Activated CD4-positive, alpha-beta T cell treated with anti-CD3 and anti-CD28 coated beads, Interleukin-2, amount 10 ng/mL, durations not matched to agents 7 days and 5 days (primary cell): ENCODE results near the gene TBATA. TPM values are rescaled to one million over a fixed set of nuclear protein-coding genes. Genes with fewer than 3 reads are reported as not detected.

ENCODE experiments used
- CTCF ChIA-PET: fragments of 350-600 bp; sonication (Branson Sonifier 250); formaldehyde crosslinking; loops from one replicate; lab custom pipeline; 2021; ENCODE audit warnings: antibody characterized with exemption; lab: Charles Lee
- POLR2A ChIA-PET: fragments of 350-600 bp; sonication (Branson Sonifier 250); formaldehyde crosslinking; loops from one replicate; lab custom pipeline; 2021; ENCODE audit warnings: antibody characterized with exemption; lab: Charles Lee
- DNase-seq: peaks from one replicate; pipeline ENCODE4 v3.0.0-alpha.2; 2020
- H3K27ac Mint-ChIP-seq: one replicate; pipeline ENCODE4 v1.8.0; 2021; ENCODE audit warnings: mild to moderate bottlenecking, moderate library complexity, mixed read lengths
- H3K27me3 Mint-ChIP-seq: one replicate; pipeline ENCODE4 v1.8.0; 2021; ENCODE audit warnings: mixed read lengths
- H3K36me3 Mint-ChIP-seq: one replicate; pipeline ENCODE4 v1.8.0; 2021; ENCODE audit warnings: low read depth, mixed read lengths
- H3K4me1 Mint-ChIP-seq: one replicate; pipeline ENCODE4 v1.8.0; 2021; ENCODE audit warnings: mixed read lengths
- H3K4me3 Mint-ChIP-seq: one replicate; pipeline ENCODE4 v1.8.0; 2021; ENCODE audit warnings: mild to moderate bottlenecking, moderate library complexity, mixed read lengths
- H3K9me3 Mint-ChIP-seq: one replicate; pipeline ENCODE4 v1.8.0; 2021; ENCODE audit warnings: mixed read lengths
- total RNA-seq, 2 experiments: library from RNA; stranded (reverse); gene quantifications; one replicate each; pipeline ENCODE4 v1.2.3, GENCODE V29; 2021

TBATA gene
- total RNA-seq, 2 experiments from 2014 or later: not detected

DNA sequence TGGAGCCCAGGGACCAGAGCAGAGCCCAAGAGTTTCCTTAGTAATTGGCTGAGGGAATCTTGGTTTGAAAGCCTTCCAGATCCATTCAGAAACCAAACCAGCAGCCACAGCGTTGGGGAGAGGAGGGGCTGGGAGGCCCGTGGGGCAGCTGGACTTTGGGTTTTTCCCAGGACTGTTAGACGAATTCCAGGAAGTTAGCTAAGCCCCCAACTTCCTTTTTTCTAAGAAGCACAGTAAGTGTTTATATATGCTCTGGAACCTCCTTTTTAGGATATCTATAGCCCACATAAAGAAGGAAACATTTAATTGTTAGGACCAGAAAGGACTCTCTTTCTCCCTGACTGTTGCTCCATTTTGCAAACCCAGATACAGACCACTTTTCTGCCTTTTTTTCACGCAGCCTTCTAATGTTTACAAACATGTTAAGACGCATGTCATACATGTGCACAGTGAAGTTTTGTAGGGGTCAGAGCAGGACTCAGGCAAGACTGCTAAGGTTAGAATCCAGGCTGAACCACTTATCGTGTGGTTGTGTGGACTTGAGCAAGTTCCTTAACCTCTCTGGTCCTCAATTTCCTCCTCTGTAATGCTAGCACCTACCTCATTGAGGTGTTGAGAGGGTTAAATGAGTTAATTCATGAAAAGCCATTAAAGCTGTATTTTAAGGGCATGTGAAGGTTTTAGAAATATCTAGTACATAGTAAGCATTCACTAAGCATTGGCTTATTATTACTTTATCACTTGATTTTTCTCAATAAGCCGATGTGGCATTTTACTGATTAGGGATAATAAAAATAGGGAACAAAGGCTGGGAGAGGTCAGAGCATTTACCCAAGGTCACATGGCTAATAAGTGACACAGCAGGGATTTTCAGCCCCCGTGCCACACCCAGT is 42.4 kb downstream of the TBATA start:
- no peak for DNase-seq
- Mint-ChIP-seq H3K4me1 (peaks cover 13% of the 10 kb centered on the region), H3K36me3 (no peaks in the 10 kb centered on the region), H3K4me3 (no peak overlapping the region), H3K9me3 (no peaks in the 10 kb centered on the region), H3K27ac (peak overlapping the region; percentile 55), H3K27me3 (no peaks in the 10 kb centered on the region)
- ChIA-PET POLR2A (no interaction called here), CTCF (interaction anchor here (0.5 to 1.6 kb wide), 6 partner anchors 10 to 1061 kb away, joined by 3 to 4 read pairs (median 3); no protein-coding TSS in a partner anchor)

DNA sequence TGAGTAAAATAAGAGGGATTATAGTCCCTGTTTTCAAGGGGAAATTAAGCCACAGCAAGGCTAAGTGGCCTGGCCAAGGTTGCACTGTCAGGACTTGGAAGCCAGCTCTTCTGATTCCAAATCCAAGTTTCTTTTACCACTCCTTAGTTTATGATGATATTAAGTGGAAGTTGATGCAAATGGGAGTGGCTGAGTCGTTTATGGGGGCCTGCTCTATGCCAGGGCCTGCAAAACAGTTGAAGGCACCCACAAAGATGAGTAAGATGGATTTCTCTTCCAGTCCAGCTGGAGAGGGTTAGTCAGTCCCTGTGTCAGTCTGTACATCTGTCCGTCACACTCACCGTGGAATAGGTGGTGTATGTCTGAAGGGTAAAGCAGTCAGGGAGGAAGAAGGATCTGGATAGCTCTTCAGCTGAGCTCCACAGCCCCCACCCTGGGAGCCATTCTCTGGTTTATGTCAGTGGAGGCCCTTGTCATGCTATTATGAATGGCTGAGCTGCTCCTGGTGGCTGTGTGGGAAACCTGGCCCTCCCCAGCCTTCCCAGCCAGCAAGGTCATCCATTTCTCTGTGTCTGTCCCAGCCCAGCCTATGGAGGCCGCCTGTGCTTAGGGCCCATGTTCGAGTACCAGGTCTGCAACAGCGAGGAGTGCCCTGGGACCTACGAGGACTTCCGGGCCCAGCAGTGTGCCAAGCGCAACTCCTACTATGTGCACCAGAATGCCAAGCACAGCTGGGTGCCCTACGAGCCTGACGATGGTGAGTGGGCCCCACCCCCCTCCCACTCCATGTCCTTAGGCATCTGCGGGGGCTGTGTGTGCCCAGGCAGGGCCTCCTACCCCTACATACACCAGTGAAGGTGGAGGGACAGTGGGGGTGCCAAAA is 44.5 kb downstream of the TBATA start:
- Mint-ChIP-seq H3K9me3 (no peaks in the 10 kb centered on the region), H3K27me3 (no peaks in the 10 kb centered on the region), H3K4me1 (peaks cover 13% of the 10 kb centered on the region), H3K27ac (no peak overlapping the region), H3K4me3 (no peak overlapping the region), H3K36me3 (no peaks in the 10 kb centered on the region)
- ChIA-PET CTCF (interaction anchor here (0.6 to 1.6 kb wide), 3 partner anchors 12 to 362 kb away, joined by 3 to 4 read pairs (median 3); no protein-coding TSS in a partner anchor), POLR2A (no interaction called here)
- DNase-seq: no peak

DNA sequence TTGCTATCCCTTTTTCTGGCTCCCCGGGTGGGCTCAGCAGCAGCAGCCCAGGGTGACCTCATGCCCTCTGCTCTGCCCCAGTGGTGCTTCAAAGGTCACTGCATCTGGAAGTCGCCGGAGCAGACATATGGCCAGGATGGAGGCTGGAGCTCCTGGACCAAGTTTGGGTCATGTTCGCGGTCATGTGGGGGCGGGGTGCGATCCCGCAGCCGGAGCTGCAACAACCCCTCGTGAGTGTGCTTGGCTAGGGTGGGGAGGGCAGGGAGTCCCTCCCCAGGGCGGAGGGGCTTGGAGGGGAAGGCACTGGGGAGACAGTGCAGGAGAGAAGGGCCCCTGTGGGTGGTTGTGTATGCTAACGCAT is 46.4 kb downstream of the TBATA start:
- no peaks in the 10 kb centered on the region for H3K9me3 Mint-ChIP-seq
- no peak for DNase-seq
- ChIA-PET POLR2A (no interaction called here), CTCF (interaction anchor here (0.6 to 2.1 kb wide), 5 partner anchors 10 to 1927 kb away, joined by 3 to 5 read pairs (median 3); no protein-coding TSS in a partner anchor)
- H3K27me3 Mint-ChIP-seq: no peaks in the 10 kb centered on the region
- H3K4me3 Mint-ChIP-seq: no peak overlapping the region
- H3K27ac Mint-ChIP-seq: no peak overlapping the region
- H3K4me1 Mint-ChIP-seq: peaks cover 13% of the 10 kb centered on the region
- no peaks in the 10 kb centered on the region for H3K36me3 Mint-ChIP-seq

DNA sequence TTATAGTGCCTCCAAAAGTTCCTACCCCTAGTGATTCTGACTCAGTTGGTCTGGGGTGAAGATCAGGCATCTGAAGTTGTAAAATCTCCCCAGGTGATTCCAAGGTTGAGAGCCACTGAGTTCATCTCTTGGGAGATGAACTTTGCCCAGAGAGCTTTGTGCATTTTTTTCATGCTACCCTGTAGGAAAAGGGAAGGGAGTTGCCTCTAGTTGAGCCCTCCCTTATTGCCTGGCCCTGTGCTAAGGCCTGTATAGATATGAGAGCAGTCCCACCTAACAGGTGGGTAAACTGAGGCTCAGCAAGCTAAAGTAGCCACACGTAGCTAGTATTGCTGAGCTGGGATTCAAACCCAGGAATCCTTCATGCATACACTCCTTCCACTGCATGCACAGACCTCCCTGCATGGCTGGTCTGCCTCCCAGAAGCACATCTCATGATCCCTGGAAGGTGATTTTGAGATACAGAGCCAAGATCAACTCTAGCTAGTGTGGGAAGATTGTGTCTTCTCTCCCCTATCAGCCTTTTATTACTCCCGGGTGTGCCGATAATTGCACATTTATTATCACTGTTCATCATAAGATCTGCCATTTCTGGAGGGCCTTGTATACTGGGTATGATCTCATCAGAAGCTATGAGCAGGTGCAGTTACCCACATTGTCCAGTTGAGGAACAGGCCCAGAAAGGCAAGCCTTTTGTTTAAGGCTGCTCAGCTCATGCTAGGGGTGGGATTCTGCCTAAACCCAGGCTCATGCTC is 47.0 kb downstream of the TBATA start:
- POLR2A ChIA-PET: no interaction called here
- H3K27me3 Mint-ChIP-seq: no peaks in the 10 kb centered on the region
- peaks cover 13% of the 10 kb centered on the region for H3K4me1 Mint-ChIP-seq
- H3K4me3 Mint-ChIP-seq: no peak overlapping the region
- no peaks in the 10 kb centered on the region for H3K36me3 Mint-ChIP-seq
- H3K9me3 Mint-ChIP-seq: no peaks in the 10 kb centered on the region
- CTCF ChIA-PET: interaction anchor here (0.6 to 2.1 kb wide), 4 partner anchors 9 to 1927 kb away, joined by 3 to 5 read pairs (median 4); no protein-coding TSS in a partner anchor
- no peak overlapping the region for H3K27ac Mint-ChIP-seq
- DNase-seq: no peak

DNA sequence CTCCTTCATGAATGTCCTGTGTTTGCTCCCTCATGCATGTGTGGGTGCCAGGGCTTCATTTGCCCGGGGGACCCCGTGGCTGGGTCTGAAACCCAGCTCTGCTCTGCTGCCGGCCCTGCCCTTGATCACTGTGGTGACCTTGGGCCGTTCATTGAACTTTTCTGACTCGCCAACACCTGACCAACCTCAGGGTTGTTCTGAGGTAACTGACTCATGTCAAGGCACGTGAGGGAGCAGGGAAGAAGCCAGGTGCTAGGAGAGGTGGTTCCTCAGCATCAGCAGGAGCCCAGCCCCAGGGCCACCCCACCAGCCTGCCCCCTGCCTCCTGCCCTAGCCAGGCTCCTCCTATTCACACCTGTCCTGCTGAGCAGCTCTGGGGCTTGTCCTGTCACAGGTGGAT is 47.9 kb downstream of the TBATA start:
- Mint-ChIP-seq H3K27me3 (no peaks in the 10 kb centered on the region), H3K4me3 (no peak overlapping the region), H3K27ac (no peak overlapping the region), H3K4me1 (peaks cover 4% of the 10 kb centered on the region), H3K9me3 (no peaks in the 10 kb centered on the region), H3K36me3 (no peaks in the 10 kb centered on the region)
- CTCF ChIA-PET: no interaction called here
- no peak for DNase-seq
- POLR2A ChIA-PET: no interaction called here

DNA sequence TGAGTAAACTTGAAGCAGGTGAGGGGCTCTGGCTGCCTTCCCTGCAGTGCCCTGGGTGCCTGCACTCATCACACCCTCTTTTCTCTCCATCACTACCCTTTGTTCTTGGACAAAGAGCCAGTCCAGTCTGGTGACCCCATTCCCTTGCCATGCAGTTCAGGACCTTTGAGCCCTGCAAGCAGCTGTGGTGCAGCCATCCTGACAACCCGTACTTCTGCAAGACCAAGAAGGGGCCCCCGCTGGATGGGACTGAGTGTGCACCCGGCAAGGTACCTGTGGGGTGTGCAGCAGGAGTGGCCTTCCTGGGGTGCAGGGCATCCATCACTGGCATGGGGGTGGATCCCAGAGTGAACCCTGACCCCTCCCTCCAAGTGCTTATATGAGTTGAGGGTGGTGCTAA is 48.7 kb downstream of the TBATA start:
- H3K36me3 Mint-ChIP-seq: no peaks in the 10 kb centered on the region
- CTCF ChIA-PET: no interaction called here

DNA sequence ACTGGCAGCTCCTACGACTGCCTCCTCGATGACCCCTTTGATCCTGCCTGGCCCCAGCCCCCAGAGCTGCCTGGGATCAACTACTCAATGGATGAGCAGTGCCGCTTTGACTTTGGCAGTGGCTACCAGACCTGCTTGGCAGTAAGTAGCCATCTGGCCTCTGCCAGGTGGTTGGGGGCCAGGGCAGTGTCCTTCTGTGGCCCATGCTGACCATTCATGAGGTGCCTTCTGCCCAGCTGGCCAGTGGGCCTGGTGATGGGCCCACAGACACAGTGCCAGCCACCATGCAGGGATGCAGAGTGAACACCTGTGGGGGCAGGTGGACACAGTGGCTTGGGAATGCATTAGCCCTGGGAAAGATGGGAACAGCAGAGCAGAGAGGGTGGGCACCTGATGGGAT is 50.0 kb downstream of the TBATA start:
- no peak overlapping the region for H3K4me3 Mint-ChIP-seq
- H3K4me1 Mint-ChIP-seq: no peaks in the 10 kb centered on the region
- ChIA-PET CTCF (interaction anchor here (1.0 kb wide), 1 partner anchor 18 kb away, joined by 3 read pairs; no protein-coding TSS in a partner anchor), POLR2A (no interaction called here)
- DNase-seq: no peak
- H3K36me3 Mint-ChIP-seq: no peaks in the 10 kb centered on the region
- no peak overlapping the region for H3K27ac Mint-ChIP-seq
- H3K9me3 Mint-ChIP-seq: no peaks in the 10 kb centered on the region
- H3K27me3 Mint-ChIP-seq: no peaks in the 10 kb centered on the region

More for the DNA sequence above, 48.7 kb downstream of the TBATA start:
- no peak overlapping the region for H3K4me3 Mint-ChIP-seq
- POLR2A ChIA-PET: no interaction called here
- no peak overlapping the region for H3K27ac Mint-ChIP-seq
- peaks cover under 1% of the 10 kb centered on the region for H3K4me1 Mint-ChIP-seq
- no peaks in the 10 kb centered on the region for H3K27me3 Mint-ChIP-seq
- DNase-seq: no peak
- no peaks in the 10 kb centered on the region for H3K9me3 Mint-ChIP-seq

DNA sequence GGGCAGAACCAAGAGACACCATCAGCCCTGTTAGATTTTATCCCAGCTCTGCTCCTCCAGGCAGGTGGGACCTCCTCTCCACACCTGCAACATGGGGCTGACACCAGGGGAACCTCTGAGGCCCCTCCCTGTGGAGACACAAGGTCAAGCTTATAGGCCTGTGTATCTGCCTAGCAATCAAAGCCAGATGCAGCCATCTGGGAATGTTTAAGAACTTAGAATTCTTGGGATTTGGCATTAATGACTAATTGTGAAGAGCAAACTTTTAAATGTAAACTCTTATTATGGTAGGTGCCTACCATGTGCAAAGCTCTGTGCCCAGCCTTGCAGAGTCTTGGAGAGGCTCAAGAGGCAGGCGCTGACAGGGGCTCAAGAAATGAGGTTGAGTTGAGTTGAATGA is 52.1 kb downstream of the TBATA start:
- Mint-ChIP-seq H3K27ac (no peak overlapping the region), H3K4me3 (no peak overlapping the region), H3K9me3 (no peaks in the 10 kb centered on the region), H3K4me1 (no peaks in the 10 kb centered on the region), H3K36me3 (no peaks in the 10 kb centered on the region), H3K27me3 (no peaks in the 10 kb centered on the region)
- DNase-seq: no peak
- CTCF ChIA-PET: interaction anchor here (1.5 kb wide), 1 partner anchor 9 kb away, joined by 4 read pairs; no protein-coding TSS in a partner anchor
- POLR2A ChIA-PET: no interaction called here

DNA sequence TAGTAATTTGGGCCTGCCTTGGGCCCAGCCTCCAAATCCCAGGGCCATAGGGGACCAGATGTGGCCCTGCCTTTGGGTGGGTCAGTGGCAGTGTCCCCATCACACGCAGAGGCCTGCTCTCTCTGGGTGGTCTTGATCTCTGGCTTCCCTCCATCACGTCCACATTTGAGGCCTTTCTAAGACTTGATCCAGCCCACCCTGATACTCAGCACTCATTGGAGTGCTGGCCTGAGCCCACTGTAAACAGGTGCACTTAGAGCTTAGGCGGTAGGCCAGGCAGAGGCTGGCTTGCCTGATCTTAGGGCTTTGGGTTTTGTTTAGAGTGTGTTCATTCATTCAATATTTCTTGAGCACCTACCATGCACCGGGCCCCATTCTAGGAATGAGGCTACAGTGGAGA is 52.6 kb downstream of the TBATA start:
- Mint-ChIP-seq H3K27me3 (no peaks in the 10 kb centered on the region), H3K4me3 (no peak overlapping the region), H3K4me1 (no peaks in the 10 kb centered on the region), H3K36me3 (no peaks in the 10 kb centered on the region), H3K27ac (no peak overlapping the region), H3K9me3 (no peaks in the 10 kb centered on the region)
- CTCF ChIA-PET: interaction anchor here (1.5 kb wide), 1 partner anchor 10 kb away, joined by 4 read pairs; no protein-coding TSS in a partner anchor
- DNase-seq: no peak
- POLR2A ChIA-PET: no interaction called here

DNA sequence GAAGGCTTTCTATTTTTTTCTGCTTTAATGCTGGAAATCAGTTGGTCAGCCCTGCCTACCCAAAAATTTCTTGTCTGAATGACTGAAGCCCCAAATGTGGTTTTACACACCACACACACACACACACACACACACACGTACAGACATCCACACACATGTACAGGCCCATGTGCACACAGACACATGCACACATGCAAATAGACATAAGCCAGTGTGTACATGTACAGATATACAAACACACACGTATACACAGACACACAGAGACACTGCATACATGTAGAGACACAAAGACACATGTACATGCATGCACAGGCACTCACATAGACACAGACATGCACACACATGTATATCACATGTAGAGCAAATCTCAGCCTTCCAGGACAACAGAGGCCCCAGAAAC is 54.2 kb downstream of the TBATA start:
- POLR2A ChIA-PET: no interaction called here
- CTCF ChIA-PET: interaction anchor here (1.4 to 1.5 kb wide), 2 partner anchors 155 to 270 kb away, joined by 3 read pairs; no protein-coding TSS in a partner anchor
- H3K36me3 Mint-ChIP-seq: no peaks in the 10 kb centered on the region
- no peak overlapping the region for H3K27ac Mint-ChIP-seq
- DNase-seq: no peak
- H3K27me3 Mint-ChIP-seq: no peaks in the 10 kb centered on the region
- H3K4me3 Mint-ChIP-seq: no peak overlapping the region
- no peaks in the 10 kb centered on the region for H3K9me3 Mint-ChIP-seq
- H3K4me1 Mint-ChIP-seq: no peaks in the 10 kb centered on the region

DNA sequence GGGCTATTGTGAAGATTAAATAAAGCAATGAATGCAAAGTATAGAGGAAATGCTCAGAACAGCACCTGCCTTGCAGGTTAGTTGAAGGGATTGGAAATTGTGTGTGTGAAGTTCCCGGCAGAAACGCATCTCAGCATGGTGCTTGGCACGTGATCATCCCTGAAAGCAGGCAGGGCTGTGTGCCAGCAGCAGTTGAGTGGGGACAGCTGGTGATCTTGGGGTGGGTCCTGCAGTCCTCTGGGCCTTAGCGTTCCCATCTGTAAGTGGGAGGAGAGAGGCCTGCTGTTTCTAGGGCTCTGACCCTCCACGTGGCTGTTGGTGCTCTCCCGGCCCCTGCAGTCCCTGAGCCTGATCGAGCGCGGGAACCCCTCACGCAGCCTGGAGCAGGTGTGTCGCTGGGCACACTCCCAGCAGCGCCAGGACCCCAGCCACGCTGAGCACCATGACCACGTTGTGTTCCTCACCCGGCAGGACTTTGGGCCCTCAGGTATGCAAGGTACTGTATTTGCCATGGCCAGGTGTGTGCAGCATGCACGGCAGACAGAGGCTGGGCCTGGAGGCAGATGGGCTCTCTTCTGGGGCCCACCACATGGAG is 55.3 kb downstream of the TBATA start:
- Mint-ChIP-seq H3K4me3 (no peak overlapping the region), H3K4me1 (no peaks in the 10 kb centered on the region), H3K9me3 (no peaks in the 10 kb centered on the region), H3K27me3 (no peaks in the 10 kb centered on the region), H3K27ac (no peak overlapping the region), H3K36me3 (no peaks in the 10 kb centered on the region)
- POLR2A ChIA-PET: no interaction called here
- CTCF ChIA-PET: interaction anchor here (0.6 kb wide), 1 partner anchor 12 kb away, joined by 3 read pairs; no protein-coding TSS in a partner anchor
- DNase-seq: no peak

DNA sequence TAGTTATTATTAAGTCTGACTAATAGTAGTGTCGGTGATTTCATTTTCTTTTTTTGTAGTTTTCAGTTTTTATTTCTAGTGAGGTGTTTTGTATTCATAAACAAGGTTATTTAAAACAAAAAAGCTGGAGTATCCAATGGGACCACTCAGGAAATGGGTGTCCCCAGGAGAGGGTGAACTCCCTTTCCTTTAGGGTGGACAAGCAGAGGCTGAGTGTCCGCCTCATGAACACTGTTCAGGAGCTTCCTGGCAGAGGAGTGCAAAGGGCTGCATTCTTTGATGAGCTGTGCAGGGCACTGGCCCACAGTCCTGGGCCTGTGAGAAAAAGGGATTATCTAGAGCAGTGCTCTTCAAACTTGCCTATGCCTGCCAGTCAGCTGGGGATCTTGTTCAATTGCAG is 56.8 kb downstream of the TBATA start:
- DNase-seq: no peak
- Mint-ChIP-seq H3K4me3 (no peak overlapping the region), H3K4me1 (no peaks in the 10 kb centered on the region), H3K36me3 (no peaks in the 10 kb centered on the region), H3K9me3 (no peaks in the 10 kb centered on the region), H3K27ac (no peak overlapping the region), H3K27me3 (no peaks in the 10 kb centered on the region)
- ChIA-PET POLR2A (no interaction called here), CTCF (interaction anchor here (0.9 to 1.3 kb wide), 3 partner anchors 10 to 14 kb away, joined by 3 to 5 read pairs (median 3); no protein-coding TSS in a partner anchor)
